CD4-positive, alpha-beta T cell (primary cell): ENCODE results near the gene SIL1. TPM values are rescaled to one million over a fixed set of nuclear protein-coding genes. Genes with fewer than 3 reads are reported as not detected.

Source experiments
- ATAC-seq: fragments of 200-7000 bp; cut with Tn5 transposase; one replicate; pipeline ENCODE4 v1.10.0; 2022; ENCODE audit warnings: mild to moderate bottlenecking; ENCODE audit not compliant: poor library complexity
- CTCF ChIA-PET: fragments of 350-600 bp; sonication (Branson Sonifier 250); formaldehyde crosslinking; loops from one replicate; lab custom pipeline; 2021; ENCODE audit warnings: antibody characterized with exemption, inconsistent platforms; lab: Charles Lee
- POLR2A ChIA-PET: fragments of 350-600 bp; sonication (Branson Sonifier 250); formaldehyde crosslinking; loops from one replicate; lab custom pipeline; 2021; ENCODE audit warnings: antibody characterized with exemption, inconsistent platforms; lab: Charles Lee
- DNase-seq, 14 experiments: peaks; one replicate each; pipeline ENCODE4 v3.0.0-alpha.2; 2013 to 2020; ENCODE audit warnings: mixed read lengths in 2 of 14
- H3K27ac ChIP-seq, 2 donors: one replicate each; pipeline versions ENCODE4 v1.5.1 to v1.7.0; 2013; ENCODE audit warnings: low read length in 2 of 2, low read depth in 1 of 2, mild to moderate bottlenecking in 1 of 2
- H3K27me3 ChIP-seq, 2 experiments: 1 replicate in 1 of 2; 2 replicates in 1 of 2; pipeline versions ENCODE4 v1.6.1 to v1.7.0; 2013; ENCODE audit warnings: low read length in 2 of 2, control low read depth in 1 of 2, mild to moderate bottlenecking in 1 of 2, moderate library complexity in 1 of 2; ENCODE audit not compliant: insufficient read depth in 2 of 2, control insufficient read depth in 1 of 2
- H3K36me3 ChIP-seq: one replicate; pipeline ENCODE4 v1.6.1; 2013; ENCODE audit warnings: low read length, control low read depth; ENCODE audit not compliant: insufficient read depth
- H3K4me1 ChIP-seq: one replicate; pipeline ENCODE4 v1.6.1; 2013; ENCODE audit warnings: low read length, control low read depth; ENCODE audit not compliant: insufficient read depth
- H3K4me3 ChIP-seq: one replicate; pipeline ENCODE4 v1.5.1; 2013; ENCODE audit warnings: mild to moderate bottlenecking, low read length, moderate library complexity
- H3K9me3 ChIP-seq, 2 experiments: 1 replicate in 1 of 2; 2 replicates in 1 of 2; pipeline versions ENCODE4 v1.6.1 to v1.7.0; 2013; ENCODE audit warnings: low read length in 2 of 2, mild to moderate bottlenecking in 2 of 2, control low read depth in 1 of 2, moderate library complexity in 1 of 2; ENCODE audit not compliant: control insufficient read depth in 1 of 2, insufficient read depth in 1 of 2
- H3K27ac Mint-ChIP-seq: one replicate; pipeline ENCODE4 v1.8.0; 2020; ENCODE audit warnings: mixed read lengths
- H3K27me3 Mint-ChIP-seq: one replicate; pipeline ENCODE4 v1.8.0; 2021; ENCODE audit warnings: mixed read lengths
- H3K36me3 Mint-ChIP-seq: one replicate; pipeline ENCODE4 v1.8.0; 2021; ENCODE audit warnings: low read depth, mixed read lengths
- H3K4me1 Mint-ChIP-seq: one replicate; pipeline ENCODE4 v1.8.0; 2021; ENCODE audit warnings: low read depth, mixed read lengths
- H3K4me3 Mint-ChIP-seq: one replicate; pipeline ENCODE4 v1.8.0; 2020; ENCODE audit warnings: mild to moderate bottlenecking, mixed read lengths
- H3K9me3 Mint-ChIP-seq: one replicate; pipeline ENCODE4 v1.8.0; 2020; ENCODE audit warnings: mixed read lengths
- CTCF ChIP-seq: fragments of 200-600 bp; IDR thresholded peaks from one replicate; pipeline ENCODE4 v1.8.0; 2022; ENCODE audit warnings: antibody characterized with exemption, mild to moderate bottlenecking
- intact Hi-C, 2 experiments: fragments of 100-400 bp; cut with DNase I in 1 of 2; cut with micrococcal nuclease in 1 of 2; formaldehyde crosslinking; loops; one replicate each; pipeline versions ENCODE4 v1.15.1 to v1.9.0; 2023 to 2025; cut with DNase I, micrococcal nuclease
- total RNA-seq, 174 experiments: library from RNA in 2 of 174; stranded (reverse) in 2 of 174; gene quantifications; one replicate each; pipeline ENCODE4 v1.2.3 and lab custom pipeline; 2021 to 2026

Gene SIL1
- total RNA-seq, 2 experiments from 2014 or later = 5.6 to 9.2 TPM

DNA sequence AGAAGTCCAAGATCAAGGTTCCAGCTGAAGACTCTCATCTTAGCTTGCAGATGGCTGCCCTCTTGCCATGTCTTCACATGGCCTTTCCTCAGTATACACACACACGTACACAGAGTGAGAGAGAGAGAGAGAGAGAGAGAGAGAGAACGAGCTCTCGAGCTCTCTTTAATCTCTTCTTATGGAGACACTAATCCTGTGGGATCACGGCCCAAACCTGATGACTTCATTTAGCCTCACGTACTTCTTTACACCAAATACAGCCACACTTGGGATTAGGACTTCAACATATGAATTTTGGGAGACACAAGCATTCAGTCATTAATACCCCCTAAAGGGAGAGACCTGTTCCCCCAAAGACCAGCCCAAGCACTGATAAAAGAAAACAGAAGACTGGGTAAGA is 42.8 kb downstream of the SIL1 start:
- ChIA-PET POLR2A (no interaction called here), CTCF (no interaction called here)
- H3K27ac Mint-ChIP-seq = no peak overlapping the region
- H3K36me3 ChIP-seq = no peaks in the 10 kb centered on the region
- H3K4me3 Mint-ChIP-seq = no peak overlapping the region
- TF ChIP-seq CTCF = no peak
- no peaks in the 10 kb centered on the region for H3K27me3 ChIP-seq
- no peak for ATAC-seq
- H3K27me3 Mint-ChIP-seq = no peaks in the 10 kb centered on the region
- no peaks in the 10 kb centered on the region for H3K4me1 ChIP-seq
- no peaks in the 10 kb centered on the region for H3K9me3 Mint-ChIP-seq
- no peak overlapping the region for H3K27ac ChIP-seq
- no peaks in the 10 kb centered on the region for H3K9me3 ChIP-seq
- no peaks in the 10 kb centered on the region for H3K4me1 Mint-ChIP-seq
- H3K36me3 Mint-ChIP-seq = no peaks in the 10 kb centered on the region
- H3K4me3 ChIP-seq = no peak overlapping the region
- intact Hi-C loops = no loop called here
- no peak for DNase-seq

- no peaks in the 10 kb centered on the region for H3K9me3 ChIP-seq
- H3K27ac Mint-ChIP-seq = no peak overlapping the region
- no peak for ATAC-seq
- TF ChIP-seq CTCF = no peak
- no peaks in the 10 kb centered on the region for H3K4me1 Mint-ChIP-seq
- no peak overlapping the region for H3K4me3 ChIP-seq
- no peaks in the 10 kb centered on the region for H3K27me3 ChIP-seq
- H3K27me3 Mint-ChIP-seq = no peaks in the 10 kb centered on the region
- no peak overlapping the region for H3K27ac ChIP-seq
- H3K36me3 ChIP-seq = no peaks in the 10 kb centered on the region
- ChIA-PET CTCF (no interaction called here), POLR2A (no interaction called here)
- H3K4me1 ChIP-seq = no peaks in the 10 kb centered on the region
- no peaks in the 10 kb centered on the region for H3K9me3 Mint-ChIP-seq
- no peaks in the 10 kb centered on the region for H3K36me3 Mint-ChIP-seq
- DNase-seq = no peak
- intact Hi-C loops = no loop called here
- no peak overlapping the region for H3K4me3 Mint-ChIP-seq
Observed at GRCh38 chr5:139151902-139152301, 46.3 kb downstream of the SIL1 start.

DNA sequence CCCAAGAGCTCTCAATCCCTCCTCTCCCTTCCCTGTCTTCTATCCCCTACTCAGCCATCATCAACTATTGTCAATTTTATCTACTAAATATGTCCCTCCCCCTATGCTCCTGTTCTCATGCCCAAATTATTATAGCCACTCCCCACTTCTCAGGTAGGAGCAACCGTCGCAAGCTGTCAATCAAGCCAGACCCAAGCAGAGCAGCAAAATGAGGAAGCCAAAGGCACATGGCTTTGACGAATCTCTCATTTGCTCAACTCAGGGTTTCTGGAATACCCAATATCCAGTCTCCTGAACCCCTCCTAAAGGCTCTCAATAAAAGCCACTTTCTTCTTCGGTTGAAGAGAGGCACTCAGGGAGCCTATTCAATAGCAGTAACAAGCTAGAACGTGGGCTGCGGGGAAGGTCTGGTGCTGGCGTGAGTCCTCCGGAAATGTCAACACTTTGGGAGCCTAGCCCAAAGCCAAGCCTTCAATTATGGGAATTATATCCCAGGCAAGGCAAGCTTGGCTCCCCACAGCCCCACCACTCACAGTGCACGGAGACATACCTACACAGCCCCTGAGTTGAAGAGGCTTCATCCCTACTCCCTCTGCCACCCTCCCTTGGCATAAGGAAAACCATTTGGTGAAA is 47.7 kb downstream of the SIL1 start:
- H3K4me3 ChIP-seq = no peak overlapping the region
- no peaks in the 10 kb centered on the region for H3K36me3 Mint-ChIP-seq
- ChIA-PET CTCF (no interaction called here), POLR2A (no interaction called here)
- H3K27ac ChIP-seq = no peak overlapping the region
- ATAC-seq (no peak), DNase-seq (no peak)
- H3K9me3 ChIP-seq = no peaks in the 10 kb centered on the region
- no peaks in the 10 kb centered on the region for H3K9me3 Mint-ChIP-seq
- no peak overlapping the region for H3K4me3 Mint-ChIP-seq
- H3K27me3 Mint-ChIP-seq = no peaks in the 10 kb centered on the region
- no peaks in the 10 kb centered on the region for H3K4me1 ChIP-seq
- no peak overlapping the region for H3K27ac Mint-ChIP-seq
- intact Hi-C loops = no loop called here
- no peaks in the 10 kb centered on the region for H3K27me3 ChIP-seq
- H3K4me1 Mint-ChIP-seq = no peaks in the 10 kb centered on the region
- TF ChIP-seq CTCF = no peak
- H3K36me3 ChIP-seq = no peaks in the 10 kb centered on the region
